Astrocyte (in vitro differentiated cells and primary cell): ENCODE measurements around the gene UGCG. TPM values are rescaled to one million over a fixed set of nuclear protein-coding genes. Genes with fewer than 3 reads are reported as not detected.

Source experiments
- DNase-seq: peaks from one replicate; pipeline ENCODE4 v3.0.0-alpha.2; 2010; ENCODE audit warnings: low read depth
- FAIRE-seq: peaks from 2 replicates; lab custom pipeline; 2011; peaks lifted over from hg19 to GRCh38; lab: Jason Lieb, UNC
- H2AFZ ChIP-seq: 2 replicates; pipeline ENCODE4 v1.6.0; 2012; ENCODE audit warnings: low read depth, low read length, inconsistent platforms
- H3K27ac ChIP-seq: 2 replicates; pipeline ENCODE4 v1.5.1; 2011; ENCODE audit warnings: low read depth, low read length, inconsistent platforms
- H3K27me3 ChIP-seq: 2 replicates; pipeline ENCODE4 v1.6.0; 2011; ENCODE audit warnings: low read length, inconsistent platforms; ENCODE audit not compliant: insufficient read depth
- H3K36me3 ChIP-seq: 2 replicates; pipeline ENCODE4 v1.5.1; 2011; ENCODE audit warnings: low read length, inconsistent platforms; ENCODE audit not compliant: insufficient read depth
- H3K4me1 ChIP-seq: 2 replicates; pipeline ENCODE4 v1.5.1; 2011; ENCODE audit warnings: low read length, inconsistent platforms; ENCODE audit not compliant: insufficient read depth
- H3K4me2 ChIP-seq: 2 replicates; pipeline ENCODE4 v1.6.0; 2012; ENCODE audit warnings: low read length, inconsistent platforms
- H3K4me3 ChIP-seq: 2 replicates; pipeline ENCODE4 v1.5.1; 2011; ENCODE audit warnings: low read depth, mild to moderate bottlenecking, low read length, inconsistent platforms; ENCODE audit not compliant: insufficient read depth
- H3K79me2 ChIP-seq: 2 replicates; pipeline ENCODE4 v1.6.0; 2012; ENCODE audit warnings: mild to moderate bottlenecking, low read length, inconsistent platforms; ENCODE audit not compliant: insufficient read depth
- H3K9ac ChIP-seq: 2 replicates; pipeline ENCODE4 v1.6.0; 2012; ENCODE audit warnings: mild to moderate bottlenecking, low read length, inconsistent platforms
- H3K9me3 ChIP-seq: 2 replicates; pipeline ENCODE4 v1.5.1; 2012; ENCODE audit warnings: low read depth, mild to moderate bottlenecking, low read length, inconsistent platforms; ENCODE audit not compliant: insufficient read depth
- H4K20me1 ChIP-seq: 2 replicates; pipeline ENCODE4 v1.6.0; 2012; ENCODE audit warnings: low read length, inconsistent platforms; ENCODE audit not compliant: insufficient read depth
- H3K27ac Mint-ChIP-seq: one replicate; pipeline ENCODE4 v1.8.0; 2021; ENCODE audit warnings: mild to moderate bottlenecking, mixed read lengths; ENCODE audit not compliant: unreplicated experiment
- H3K27me3 Mint-ChIP-seq: one replicate; pipeline ENCODE4 v1.8.0; 2021; ENCODE audit warnings: low read depth, mixed read lengths; ENCODE audit not compliant: unreplicated experiment
- H3K36me3 Mint-ChIP-seq: one replicate; pipeline ENCODE4 v1.8.0; 2021; ENCODE audit warnings: low read depth, mixed read lengths; ENCODE audit not compliant: unreplicated experiment
- H3K4me1 Mint-ChIP-seq: one replicate; pipeline ENCODE4 v1.8.0; 2021; ENCODE audit warnings: low read depth, mixed read lengths; ENCODE audit not compliant: unreplicated experiment
- H3K4me3 Mint-ChIP-seq: one replicate; pipeline ENCODE4 v1.8.0; 2021; ENCODE audit warnings: mild to moderate bottlenecking, moderate library complexity, mixed read lengths; ENCODE audit not compliant: unreplicated experiment
- H3K9me3 Mint-ChIP-seq: one replicate; pipeline ENCODE4 v1.8.0; 2021; ENCODE audit warnings: mild to moderate bottlenecking, mixed read lengths; ENCODE audit not compliant: unreplicated experiment
- EZH2 ChIP-seq: IDR thresholded peaks from 2 replicates; pipeline ENCODE4 v1.6.1; 2012; ENCODE audit warnings: mild to moderate bottlenecking, low read length, inconsistent platforms; ENCODE audit not compliant: insufficient read depth
- total RNA-seq: library from RNA; stranded (reverse); gene quantifications from 2 replicates; pipeline ENCODE4 v1.2.1, GENCODE V29; 2021
- TF ChIP-seq, protein P1 (sequence below): IDR thresholded peaks from 2 replicates; pipeline ENCODE4 v1.5.1; 2011; ENCODE audit warnings: low read depth, mild to moderate bottlenecking, inconsistent platforms, low read length, moderate library complexity; ENCODE audit not compliant: insufficient read depth

The UGCG gene
- total RNA-seq, 1 donor from 2014 or later = 166 TPM

DNA sequence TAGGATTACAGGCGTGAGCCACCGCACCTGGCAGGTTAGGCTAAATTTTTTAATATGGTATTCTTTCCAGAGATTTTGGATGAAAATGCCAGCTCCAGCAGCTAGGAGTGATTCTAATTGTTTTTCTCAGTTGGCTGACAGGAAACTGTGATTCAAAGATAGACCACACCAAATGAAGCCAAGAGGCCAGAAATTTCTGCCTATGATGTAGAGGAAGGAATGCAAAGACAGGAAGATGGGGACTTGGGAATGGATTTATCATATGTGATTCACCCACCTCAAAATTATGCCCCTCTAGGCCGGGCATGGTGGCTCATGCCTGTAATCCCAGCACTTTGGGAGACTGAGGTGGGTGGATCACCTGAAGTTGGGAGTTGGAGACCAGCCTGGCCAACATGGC, 53.3 kb downstream of the UGCG start:
- Mint-ChIP-seq H3K27me3 (no peaks in the 10 kb centered on the region), H3K27ac (no peak overlapping the region), H3K4me1 (peaks cover 17% of the 10 kb centered on the region), H3K9me3 (peaks cover 3% of the 10 kb centered on the region), H3K36me3 (no peaks in the 10 kb centered on the region), H3K4me3 (no peak overlapping the region)
- Histone ChIP-seq H2AFZ (no peak overlapping the region), H3K27ac (no peak overlapping the region), H3K9ac (no peak overlapping the region), H3K9me3 (no peaks in the 10 kb centered on the region), H3K27me3 (no peaks in the 10 kb centered on the region), H3K4me3 (no peak overlapping the region), H4K20me1 (no peaks in the 10 kb centered on the region), H3K79me2 (no peaks in the 10 kb centered on the region), H3K4me1 (peaks cover 8% of the 10 kb centered on the region), H3K4me2 (no peak overlapping the region), H3K36me3 (no peaks in the 10 kb centered on the region)
- peak; percentile 56 for DNase-seq
- no peak for FAIRE-seq
- no peak for TF ChIP-seq EZH2
- TF ChIP-seq, protein P1, sequence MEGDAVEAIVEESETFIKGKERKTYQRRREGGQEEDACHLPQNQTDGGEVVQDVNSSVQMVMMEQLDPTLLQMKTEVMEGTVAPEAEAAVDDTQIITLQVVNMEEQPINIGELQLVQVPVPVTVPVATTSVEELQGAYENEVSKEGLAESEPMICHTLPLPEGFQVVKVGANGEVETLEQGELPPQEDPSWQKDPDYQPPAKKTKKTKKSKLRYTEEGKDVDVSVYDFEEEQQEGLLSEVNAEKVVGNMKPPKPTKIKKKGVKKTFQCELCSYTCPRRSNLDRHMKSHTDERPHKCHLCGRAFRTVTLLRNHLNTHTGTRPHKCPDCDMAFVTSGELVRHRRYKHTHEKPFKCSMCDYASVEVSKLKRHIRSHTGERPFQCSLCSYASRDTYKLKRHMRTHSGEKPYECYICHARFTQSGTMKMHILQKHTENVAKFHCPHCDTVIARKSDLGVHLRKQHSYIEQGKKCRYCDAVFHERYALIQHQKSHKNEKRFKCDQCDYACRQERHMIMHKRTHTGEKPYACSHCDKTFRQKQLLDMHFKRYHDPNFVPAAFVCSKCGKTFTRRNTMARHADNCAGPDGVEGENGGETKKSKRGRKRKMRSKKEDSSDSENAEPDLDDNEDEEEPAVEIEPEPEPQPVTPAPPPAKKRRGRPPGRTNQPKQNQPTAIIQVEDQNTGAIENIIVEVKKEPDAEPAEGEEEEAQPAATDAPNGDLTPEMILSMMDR = no peak

DNA sequence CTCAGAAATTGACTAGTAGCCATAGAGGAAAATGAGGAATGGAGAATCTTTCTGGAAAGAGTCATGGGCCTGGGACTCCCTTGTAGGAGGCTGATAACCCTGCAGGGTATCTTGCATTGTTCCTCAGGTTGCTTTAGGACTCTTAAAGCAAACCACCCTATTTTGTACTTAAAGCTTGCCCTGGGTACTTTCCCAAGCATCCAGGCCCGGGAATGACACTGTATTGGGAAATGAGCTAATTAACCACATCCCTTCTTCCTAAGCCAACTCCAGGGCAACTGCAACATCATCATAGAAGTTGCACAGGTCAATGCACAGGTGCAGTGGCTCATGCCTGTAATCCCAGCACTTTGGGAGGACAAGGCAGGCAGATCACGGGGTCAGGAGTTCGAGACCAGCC, 55.9 kb downstream of the UGCG start:
- H3K36me3 ChIP-seq = no peaks in the 10 kb centered on the region
- H3K4me1 Mint-ChIP-seq = peaks cover 9% of the 10 kb centered on the region
- H3K27me3 ChIP-seq = no peaks in the 10 kb centered on the region
- no peak overlapping the region for H3K4me3 Mint-ChIP-seq
- H3K9me3 Mint-ChIP-seq = peaks cover 1% of the 10 kb centered on the region
- no peak overlapping the region for H3K9ac ChIP-seq
- no peak overlapping the region for H2AFZ ChIP-seq
- H3K27ac ChIP-seq = no peak overlapping the region
- H3K79me2 ChIP-seq = no peaks in the 10 kb centered on the region
- no peak overlapping the region for H3K4me2 ChIP-seq
- peaks cover 3% of the 10 kb centered on the region for H3K36me3 Mint-ChIP-seq
- H3K4me1 ChIP-seq = peaks cover 12% of the 10 kb centered on the region
- no peak overlapping the region for H3K27ac Mint-ChIP-seq
- H4K20me1 ChIP-seq = no peaks in the 10 kb centered on the region
- H3K4me3 ChIP-seq = no peak overlapping the region
- DNase-seq (peak; percentile 87), FAIRE-seq (no peak)
- no peaks in the 10 kb centered on the region for H3K27me3 Mint-ChIP-seq
- TF ChIP-seq EZH2 = no peak
- TF ChIP-seq, protein P1 = no peak
- H3K9me3 ChIP-seq = no peaks in the 10 kb centered on the region

DNA sequence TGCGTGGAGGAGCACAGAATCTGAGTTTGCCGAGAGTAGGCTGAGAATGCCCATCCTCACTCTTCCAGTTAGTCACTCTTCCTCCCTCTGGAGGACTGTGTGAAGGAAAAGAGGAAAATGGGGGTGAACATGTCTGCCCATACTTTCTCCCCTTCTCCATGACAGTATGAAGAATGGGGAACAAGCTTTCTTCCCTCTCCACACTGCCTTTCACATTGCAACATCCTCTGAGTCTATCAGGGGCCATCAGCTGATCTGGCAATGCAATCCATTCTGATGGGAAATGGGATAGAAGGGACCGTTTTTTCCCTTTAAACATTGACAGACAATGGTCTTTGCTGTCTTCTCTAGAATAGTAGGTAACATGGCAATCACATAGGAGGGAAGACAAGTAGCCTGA, 56.8 kb downstream of the UGCG start:
- Mint-ChIP-seq H3K9me3 (peaks cover 1% of the 10 kb centered on the region), H3K36me3 (peaks cover 3% of the 10 kb centered on the region), H3K27ac (no peak overlapping the region), H3K4me1 (peaks cover 16% of the 10 kb centered on the region), H3K4me3 (peak overlapping the region; percentile 12), H3K27me3 (no peaks in the 10 kb centered on the region)
- Histone ChIP-seq H3K4me1 (peaks cover 17% of the 10 kb centered on the region), H2AFZ (no peak overlapping the region), H3K4me2 (no peak overlapping the region), H3K79me2 (no peaks in the 10 kb centered on the region), H3K9me3 (no peaks in the 10 kb centered on the region), H3K4me3 (no peak overlapping the region), H4K20me1 (no peaks in the 10 kb centered on the region), H3K27me3 (no peaks in the 10 kb centered on the region), H3K36me3 (no peaks in the 10 kb centered on the region), H3K27ac (no peak overlapping the region), H3K9ac (no peak overlapping the region)
- TF ChIP-seq, protein P1 = no peak
- TF ChIP-seq EZH2 = no peak
- FAIRE-seq (no peak), DNase-seq (no peak)
